Testis (tissue), 2 donors: ENCODE measurements around the gene MYO18A.

Experiments
- POLR2A ChIP-seq: fragments of 450-650 bp; IDR thresholded peaks from one replicate; pipeline ENCODE4 v1.6.1; 2017; ENCODE audit warnings: antibody characterized with exemption, mild to moderate bottlenecking, moderate library complexity
- TF ChIP-seq, protein P1 (sequence below), 3 experiments: fragments of 450-650 bp in 2 of 3; fragments of 200-600 bp in 1 of 3; sonication (generic) in 1 of 3; IDR thresholded peaks; one replicate each; pipeline ENCODE4 v1.5.1; 2016 to 2019; ENCODE audit warnings: antibody characterized with exemption in 3 of 3, mild to moderate bottlenecking in 2 of 3, moderate library complexity in 1 of 3

DNA sequence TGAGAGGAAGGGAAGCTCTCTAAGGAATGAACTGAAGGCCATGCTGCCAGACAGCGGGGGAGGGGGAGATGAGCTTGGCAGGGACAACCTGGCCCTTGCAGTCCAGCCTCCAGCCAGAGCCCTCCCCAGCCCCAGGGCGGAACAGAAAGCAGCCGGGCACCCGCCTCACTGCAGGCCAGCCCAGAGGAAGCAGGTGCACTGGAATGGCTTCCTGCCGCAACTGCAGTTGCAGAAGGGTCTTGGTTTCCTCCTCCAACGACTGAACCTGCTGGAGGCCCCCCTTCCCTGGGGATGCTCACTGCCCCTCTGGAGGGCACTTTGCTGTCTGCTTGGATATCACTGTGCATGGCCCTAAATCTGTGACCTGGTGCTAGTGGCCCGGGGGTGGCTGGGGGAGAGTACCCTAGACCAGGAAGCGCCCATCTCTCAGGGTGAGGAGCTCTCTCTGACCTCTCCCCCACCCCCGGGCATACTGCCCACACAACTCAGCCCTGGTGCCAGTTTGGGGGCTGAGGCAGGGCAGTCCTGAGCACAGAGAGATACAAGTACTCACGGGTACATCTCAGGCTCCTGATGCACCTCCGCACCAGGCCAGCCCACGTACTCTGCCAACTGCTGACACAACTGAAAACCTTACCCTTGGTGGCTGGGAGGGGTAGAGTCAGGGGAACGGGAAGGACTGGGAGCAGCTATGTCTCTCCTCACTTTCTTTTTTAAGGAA, 41.1 kb downstream of the MYO18A start:
- TF ChIP-seq, protein P1, sequence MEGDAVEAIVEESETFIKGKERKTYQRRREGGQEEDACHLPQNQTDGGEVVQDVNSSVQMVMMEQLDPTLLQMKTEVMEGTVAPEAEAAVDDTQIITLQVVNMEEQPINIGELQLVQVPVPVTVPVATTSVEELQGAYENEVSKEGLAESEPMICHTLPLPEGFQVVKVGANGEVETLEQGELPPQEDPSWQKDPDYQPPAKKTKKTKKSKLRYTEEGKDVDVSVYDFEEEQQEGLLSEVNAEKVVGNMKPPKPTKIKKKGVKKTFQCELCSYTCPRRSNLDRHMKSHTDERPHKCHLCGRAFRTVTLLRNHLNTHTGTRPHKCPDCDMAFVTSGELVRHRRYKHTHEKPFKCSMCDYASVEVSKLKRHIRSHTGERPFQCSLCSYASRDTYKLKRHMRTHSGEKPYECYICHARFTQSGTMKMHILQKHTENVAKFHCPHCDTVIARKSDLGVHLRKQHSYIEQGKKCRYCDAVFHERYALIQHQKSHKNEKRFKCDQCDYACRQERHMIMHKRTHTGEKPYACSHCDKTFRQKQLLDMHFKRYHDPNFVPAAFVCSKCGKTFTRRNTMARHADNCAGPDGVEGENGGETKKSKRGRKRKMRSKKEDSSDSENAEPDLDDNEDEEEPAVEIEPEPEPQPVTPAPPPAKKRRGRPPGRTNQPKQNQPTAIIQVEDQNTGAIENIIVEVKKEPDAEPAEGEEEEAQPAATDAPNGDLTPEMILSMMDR (IDR thresholded peaks at IDR 0.05), result no peak
- no peak for TF ChIP-seq POLR2A
